ENCODE data around the gene MYRFL.
"Not testable (repeated sequence)": the region's sequence is repeated elsewhere in the genome, so short reads cannot be mapped to it uniquely, and the experiment has no call there.

MYRFL gene

DNA sequence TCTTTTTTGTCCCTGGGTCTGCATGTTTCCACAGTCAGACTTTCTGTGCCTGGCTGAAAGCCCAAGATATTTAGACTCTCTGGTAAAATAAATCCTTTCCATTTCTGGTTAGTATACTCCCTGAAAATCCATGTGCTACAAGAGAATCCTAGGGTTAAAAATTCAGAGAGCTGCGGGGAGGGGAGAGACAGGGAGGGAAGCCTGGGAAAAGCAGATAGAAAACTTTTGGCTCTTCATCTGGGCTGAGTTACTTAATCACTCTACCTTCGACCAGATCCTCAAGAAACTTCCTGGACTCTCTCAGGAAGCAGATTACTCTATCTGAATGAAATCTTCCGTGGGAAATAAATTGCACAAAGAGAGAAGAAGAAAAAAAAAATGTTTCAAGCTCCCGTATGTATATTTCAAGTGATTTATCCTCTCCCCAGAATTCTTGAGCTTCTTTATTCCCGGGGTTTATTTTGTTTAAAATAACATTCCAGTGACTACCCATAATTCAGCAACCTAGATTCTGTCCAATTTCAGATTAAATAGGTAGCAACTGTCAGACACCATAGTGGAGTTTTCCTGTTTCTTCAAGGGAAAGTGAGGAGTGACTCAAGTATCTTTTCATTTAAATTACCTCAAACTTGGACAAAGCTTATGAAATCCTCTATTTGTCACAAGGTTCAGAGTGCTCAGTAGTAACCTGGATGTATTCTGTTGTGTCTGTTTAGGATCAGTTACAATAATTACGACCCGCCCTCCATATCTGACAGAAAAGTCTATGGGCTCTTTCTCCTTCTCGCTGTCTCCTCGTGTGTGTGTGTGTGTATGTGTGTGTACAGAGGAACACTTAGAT lies 163.7 kb downstream of the MYRFL start:
- DNase-seq (ENCODE audit: low spot score), result no peak

DNA sequence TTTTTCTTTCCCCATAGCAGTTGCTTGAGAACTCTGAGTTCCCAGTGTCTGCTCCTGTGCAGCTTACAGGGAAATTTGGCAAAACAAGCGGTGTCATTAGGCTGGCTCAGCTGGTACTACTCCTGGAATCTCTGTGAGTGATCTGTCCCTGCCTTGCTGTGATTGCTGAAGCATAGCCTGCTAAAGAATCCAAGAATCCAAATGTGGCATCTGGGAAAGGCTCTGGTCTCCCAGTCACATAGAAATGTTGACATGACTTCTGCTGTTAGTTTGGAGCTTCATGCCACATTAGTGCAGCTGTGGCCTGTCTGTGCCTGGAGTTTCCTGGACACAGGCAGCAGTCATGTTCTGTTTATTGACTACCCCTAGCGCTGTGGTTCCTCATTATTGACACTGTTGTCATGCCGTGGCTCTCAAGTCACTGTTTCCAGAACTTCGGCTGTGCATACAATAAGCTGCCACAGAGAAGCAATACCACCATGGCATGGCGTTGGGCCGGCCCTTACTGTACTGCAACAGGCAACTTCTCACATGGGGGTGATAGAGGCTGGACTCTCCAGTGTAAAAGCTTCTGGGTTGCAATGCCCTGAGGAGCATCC lies 166.8 kb downstream of the MYRFL start:
- no peak for DNase-seq (ENCODE audit: low spot score)

DNA sequence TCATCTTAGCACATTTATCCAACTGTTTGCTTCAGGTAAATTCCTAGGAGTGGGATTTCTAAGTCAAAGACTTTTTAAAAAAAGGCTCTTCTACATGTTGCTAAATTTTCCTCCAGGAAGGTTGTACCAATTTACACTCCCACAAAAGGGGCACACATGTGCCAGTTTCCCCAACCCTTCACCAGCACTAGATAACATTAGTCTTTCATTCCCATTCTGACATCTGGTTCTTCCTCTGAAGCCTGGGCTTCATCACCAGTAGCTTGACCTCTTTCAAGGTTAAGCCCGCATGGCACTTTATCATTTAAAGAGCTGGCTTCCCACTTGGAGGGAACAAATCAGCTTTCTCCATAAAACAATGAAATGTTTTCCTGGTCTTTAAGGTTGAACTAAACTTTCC lies 168.4 kb downstream of the MYRFL start:
- no peak for DNase-seq (ENCODE audit: low spot score)

DNA sequence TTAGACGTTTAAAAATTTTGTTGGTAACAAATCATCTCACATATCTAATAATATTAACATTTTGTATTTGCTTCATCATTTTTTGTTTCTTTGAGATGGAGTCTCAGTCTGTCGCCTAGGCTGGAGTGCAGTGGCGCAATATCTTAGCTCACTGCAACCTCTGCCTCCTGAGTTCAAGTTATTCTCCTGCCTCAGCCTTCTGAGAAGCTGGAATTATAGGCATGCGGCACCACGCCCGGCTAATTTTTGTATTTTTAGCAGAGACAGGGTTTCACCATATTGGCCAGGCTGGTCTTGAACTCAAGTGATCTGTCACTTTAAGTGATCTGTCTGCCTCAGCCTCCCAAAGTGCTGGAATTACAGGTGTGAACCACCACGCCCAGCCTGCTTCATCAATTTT lies 169.1 kb downstream of the MYRFL start:
- not testable (repeated sequence) for DNase-seq (ENCODE audit: low spot score)

DNA sequence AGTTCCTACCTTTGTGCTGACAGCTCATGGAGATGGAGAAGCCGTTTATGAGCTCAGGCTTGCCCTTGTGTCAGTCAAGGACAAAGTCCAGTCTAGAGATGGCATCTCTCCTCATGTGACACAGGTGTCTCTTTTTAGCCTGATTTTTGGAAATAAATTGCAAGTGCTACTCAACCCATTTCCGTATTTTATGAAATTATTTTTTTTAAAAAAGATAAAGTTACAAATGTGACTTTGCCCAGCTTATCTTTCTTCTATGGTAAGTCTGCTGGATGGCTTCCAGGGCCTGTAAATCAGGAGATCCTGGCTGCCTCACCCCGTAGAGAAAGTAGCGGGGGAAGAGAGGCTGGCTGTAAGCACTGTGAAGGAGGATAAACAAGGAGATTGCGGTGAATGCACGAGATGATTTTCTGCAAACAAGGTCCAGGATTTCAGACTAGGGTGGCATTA lies 169.7 kb downstream of the MYRFL start:
- no peak for DNase-seq (ENCODE audit: low spot score)

DNA sequence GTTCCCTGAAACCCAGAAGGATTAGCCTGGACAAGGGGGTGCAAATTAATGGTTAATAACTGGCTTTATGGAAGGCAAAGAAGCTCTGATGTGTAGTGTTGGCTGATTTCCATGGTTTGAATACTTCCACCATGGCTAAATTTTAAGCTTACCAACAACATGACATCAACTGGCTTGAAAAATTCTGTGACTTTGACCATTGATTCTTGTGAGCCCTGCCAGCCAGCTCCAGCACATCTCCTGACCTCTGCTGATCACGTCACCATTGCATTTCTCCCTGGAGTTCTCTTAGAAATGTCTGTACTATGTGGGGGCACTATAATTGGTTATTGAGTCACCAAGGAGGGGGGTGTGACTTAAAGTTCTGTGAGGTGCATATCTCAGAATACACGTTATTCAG lies 171.2 kb downstream of the MYRFL start:
- no peak for DNase-seq (ENCODE audit: low spot score)

DNA sequence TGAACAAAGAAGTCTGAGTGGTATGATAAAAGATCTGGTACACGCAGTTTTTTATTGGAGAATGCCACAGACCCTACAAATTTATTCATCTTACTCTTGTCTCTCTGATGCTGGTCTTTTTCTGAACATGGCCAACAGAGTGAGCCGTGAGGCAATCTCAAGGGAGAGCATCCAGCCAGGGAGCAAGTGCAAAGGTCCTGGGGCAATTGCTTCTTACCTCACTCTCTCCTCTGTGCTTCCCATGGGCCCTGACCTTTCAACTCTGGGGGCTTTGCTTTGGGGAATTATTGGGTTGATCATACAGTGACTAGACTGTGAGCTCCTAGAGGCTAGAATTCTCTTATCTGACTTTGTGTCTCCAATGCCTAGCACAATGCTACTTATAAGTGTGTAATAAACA lies 171.7 kb downstream of the MYRFL start:
- DNase-seq (ENCODE audit: low spot score), result no peak

DNA sequence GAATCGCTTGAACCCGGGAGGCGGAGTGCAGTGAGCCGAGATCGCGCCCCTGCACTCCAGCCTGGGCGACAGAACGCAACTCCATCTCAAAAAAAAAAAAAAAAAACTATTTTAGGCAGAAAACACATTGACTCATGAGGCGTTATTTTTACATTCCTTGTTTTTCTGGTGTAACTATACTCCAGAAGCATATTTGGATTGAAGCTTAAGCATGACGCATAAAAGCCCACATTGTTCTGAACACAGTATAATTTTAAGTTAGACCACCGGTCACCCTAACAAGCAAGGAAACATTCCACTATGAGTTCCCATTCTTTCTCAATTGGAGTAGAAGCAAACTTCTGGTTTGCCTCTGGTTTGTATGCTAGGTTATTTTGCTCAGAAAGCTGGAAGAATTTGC lies 173.0 kb downstream of the MYRFL start:
- no peak for DNase-seq (ENCODE audit: low spot score)

DNA sequence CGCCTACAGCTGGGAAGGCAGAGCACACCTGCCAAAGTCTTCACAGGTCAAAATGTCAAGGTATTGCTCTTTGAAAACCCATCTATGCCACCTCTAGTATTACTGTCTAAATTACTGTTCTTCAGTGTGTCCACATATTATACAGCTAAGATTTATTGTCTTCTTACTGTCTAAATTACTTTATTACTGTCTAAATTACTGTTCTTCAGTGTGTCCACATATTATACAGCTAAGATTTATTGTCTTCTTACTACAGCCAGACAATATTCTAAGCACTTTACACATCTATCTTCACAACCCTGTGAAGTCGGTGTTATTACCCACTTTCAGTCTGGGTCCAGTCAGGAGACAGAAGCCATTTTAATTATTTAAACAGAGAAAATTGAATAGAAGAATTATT lies 173.9 kb downstream of the MYRFL start:
- DNase-seq (ENCODE audit: low spot score), result no peak

DNA sequence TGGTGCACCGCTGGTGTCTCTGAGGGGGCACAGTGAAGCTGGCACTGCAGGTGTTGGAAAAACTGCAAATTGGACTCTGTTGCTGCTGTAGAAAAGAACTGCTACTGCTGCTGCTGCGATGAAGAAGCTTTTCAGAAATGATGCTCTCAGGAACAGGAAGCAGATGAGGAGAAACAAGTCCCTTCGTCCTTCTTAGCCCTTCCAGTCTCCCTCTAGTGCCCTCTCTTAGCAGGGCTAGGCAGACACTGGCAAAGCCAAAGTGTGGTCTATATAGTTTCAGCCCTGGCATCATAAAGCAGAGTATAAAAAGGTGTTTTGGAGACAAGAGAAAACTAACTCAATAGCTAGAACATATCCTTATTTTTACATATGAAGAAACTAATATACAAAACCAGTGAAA lies 174.5 kb downstream of the MYRFL start:
- no peak for DNase-seq (ENCODE audit: low spot score)

DNA sequence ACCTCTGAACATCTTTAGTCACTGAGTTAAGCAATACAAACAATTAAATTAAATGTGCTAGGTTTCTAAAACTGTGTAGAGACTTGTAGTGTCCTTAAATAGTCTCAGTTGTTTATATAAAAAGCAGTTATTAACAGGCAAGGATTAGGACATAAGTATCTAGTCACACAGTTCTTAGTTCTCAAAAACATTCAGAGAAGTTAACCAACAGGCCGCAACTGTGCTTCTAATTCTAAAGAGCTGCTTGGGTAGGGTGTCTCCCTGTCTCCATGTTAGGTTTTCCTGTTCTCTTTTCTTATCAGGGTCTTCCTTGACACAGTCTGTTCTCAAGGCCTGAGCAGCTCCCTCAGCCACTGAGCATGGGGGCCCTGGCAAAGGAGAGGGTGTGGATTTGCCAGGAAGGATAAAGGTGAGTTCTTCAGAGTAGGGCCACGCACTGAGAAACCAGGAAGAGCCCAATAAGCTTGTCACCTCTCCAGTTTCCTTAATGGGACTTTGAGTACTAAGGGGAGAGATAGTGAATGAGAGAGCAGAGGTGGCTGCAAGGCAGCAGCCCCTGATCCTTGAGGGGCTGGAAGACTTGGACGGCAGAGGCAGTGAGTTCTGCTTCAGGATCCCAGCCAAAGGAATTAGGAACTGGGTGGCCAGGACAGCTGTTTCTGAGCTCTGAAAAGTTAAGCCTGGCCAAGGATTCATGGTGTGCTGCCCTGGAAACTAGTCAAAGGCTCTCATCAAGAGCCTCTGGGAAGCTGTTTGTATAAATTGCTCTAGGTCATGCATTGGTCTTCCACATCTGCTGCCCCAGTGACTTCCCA lies 177.3 kb downstream of the MYRFL start:
- DNase-seq (ENCODE audit: low spot score), result no peak

DNA sequence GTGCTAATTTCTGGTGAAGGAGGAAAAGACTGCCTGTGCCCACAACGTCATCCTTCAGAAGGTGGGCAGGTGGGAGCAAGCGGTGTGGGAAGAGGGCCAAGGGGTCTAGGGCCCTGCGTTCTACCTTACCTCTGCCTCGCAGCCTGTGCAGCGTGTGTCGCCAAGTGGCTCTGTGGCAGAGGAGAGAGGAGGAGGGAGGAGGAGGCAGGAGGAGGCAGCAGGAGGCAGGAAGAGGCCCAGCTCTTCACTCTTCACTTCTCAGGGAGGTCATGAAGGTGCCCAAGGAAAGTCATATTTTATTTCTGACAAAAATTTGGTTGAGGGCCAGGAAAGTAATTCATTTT lies 177.9 kb downstream of the MYRFL start:
- DNase-seq (ENCODE audit: low spot score), result no peak

DNA sequence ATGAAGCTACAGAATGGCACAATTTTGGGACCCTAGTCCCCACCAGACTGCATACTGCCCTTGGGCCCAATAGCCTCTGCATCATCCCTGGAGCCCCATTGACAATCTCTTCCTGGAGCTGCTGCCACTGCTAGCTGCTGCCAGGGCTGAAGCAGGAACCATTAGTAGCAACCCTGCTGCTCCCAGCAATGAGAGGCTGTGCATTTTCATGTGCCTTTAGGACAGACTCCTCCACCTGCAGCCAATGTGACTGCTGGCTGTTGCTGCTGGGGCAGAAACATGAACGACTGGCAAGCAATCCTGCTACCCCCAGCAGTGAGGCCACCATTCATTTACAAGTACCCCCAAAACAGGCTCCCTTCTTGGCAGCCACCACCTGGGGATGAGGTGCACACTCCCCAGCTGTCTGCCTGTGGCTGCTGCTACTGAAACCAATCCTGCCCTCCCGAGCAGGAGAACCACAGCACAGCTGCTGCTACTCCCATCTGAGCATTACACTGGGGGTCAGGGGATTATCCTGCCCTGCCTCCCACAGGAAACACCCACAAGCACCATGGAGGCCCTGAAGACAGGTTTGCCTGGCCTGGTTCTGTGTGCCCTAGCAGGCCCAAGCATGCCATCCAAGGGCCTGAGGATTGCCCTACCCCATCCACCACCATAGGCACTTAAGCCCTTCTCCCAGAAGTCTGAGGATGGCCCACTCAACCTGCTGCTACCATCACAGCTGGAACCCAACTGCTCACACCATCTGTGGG lies 181.0 kb downstream of the MYRFL start:
- DNase-seq (ENCODE audit: low spot score), result no peak

DNA sequence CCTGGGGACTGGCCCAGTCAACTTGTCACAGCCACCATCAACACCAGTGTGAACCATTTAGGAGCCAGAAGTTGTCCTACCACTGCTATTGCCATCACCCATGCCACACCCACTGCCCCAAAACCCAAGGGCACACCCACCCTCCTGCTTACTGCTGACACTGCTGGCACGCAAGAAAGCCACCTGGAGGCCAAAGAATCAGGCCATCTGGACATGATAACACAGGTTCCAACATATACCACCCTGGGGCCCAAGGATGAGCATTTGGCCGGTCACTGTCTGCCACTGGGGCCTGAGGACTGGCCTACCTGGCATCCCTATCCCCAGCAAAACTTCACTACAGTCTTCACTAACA lies 181.6 kb downstream of the MYRFL start:
- DNase-seq (ENCODE audit: low spot score), result no peak

DNA sequence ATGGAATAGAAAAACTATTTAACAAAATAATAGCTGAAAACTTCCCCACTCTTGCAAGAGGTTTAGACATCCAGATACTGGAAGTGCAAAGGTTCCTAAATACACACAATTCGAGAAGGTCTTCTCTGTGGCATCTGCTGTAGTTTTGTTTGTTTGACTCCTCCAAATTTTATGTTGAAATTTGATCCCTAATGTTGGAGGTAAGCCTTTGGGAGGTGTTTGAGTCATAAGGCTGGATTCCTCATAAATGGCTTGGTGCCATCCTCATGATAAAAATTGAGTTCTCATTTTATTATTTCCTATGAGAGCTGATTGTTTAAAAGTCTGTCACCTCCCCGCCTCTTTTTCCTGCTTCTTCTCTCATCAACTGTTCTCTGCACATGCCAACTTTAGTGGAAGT lies 182.7 kb downstream of the MYRFL start:
- no peak for DNase-seq (ENCODE audit: low spot score)
